ENCODE data around the gene SPATA4. TPM values are rescaled to one million over a fixed set of nuclear protein-coding genes. Genes with fewer than 3 reads are reported as not detected.

Gene SPATA4
- total RNA-seq, 4 donors from 2014 or later = 0.17 TPM; not detected in 3

DNA sequence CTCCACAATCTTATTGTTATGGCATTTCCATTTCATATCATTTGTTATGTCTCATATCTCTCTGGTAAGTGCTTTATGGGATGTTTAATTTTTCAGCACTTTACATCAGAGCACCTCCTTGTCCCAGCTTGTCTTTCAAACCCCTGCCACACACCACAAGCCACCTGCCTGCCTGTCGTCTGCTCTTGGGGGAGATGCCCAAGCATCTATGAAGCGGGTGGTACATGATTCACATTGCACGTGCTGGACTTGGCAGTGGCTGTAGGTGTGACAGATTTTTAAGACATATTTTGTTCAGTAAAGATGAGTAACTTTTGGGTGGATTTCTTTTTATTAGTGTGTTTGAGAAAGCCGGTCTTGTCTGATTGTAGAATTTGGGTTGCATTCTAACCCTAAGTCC, 14.2 kb upstream of the SPATA4 start:
- TF ChIP-seq, protein P1, sequence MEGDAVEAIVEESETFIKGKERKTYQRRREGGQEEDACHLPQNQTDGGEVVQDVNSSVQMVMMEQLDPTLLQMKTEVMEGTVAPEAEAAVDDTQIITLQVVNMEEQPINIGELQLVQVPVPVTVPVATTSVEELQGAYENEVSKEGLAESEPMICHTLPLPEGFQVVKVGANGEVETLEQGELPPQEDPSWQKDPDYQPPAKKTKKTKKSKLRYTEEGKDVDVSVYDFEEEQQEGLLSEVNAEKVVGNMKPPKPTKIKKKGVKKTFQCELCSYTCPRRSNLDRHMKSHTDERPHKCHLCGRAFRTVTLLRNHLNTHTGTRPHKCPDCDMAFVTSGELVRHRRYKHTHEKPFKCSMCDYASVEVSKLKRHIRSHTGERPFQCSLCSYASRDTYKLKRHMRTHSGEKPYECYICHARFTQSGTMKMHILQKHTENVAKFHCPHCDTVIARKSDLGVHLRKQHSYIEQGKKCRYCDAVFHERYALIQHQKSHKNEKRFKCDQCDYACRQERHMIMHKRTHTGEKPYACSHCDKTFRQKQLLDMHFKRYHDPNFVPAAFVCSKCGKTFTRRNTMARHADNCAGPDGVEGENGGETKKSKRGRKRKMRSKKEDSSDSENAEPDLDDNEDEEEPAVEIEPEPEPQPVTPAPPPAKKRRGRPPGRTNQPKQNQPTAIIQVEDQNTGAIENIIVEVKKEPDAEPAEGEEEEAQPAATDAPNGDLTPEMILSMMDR (IDR thresholded peaks at IDR 0.05; ENCODE audit: low read depth) = no peak

DNA sequence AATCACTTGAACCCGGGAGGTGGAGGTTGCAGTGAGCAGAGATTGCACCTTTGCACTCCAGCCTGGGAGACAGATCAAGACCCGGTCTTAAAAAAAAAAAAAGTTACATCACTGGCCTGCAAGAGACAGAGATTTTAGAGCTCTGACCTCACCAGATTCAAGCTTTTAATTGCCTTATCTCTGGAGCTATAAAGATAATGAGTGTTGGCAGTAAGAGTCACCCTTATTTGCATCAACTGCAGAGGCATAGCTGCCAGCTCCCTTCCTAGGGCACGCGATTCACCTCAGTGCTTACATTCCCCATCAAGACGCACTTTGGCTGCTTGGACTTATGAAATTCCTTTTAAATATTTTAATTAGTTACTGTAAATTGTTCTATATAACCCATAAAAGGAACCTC, 12.5 kb upstream of the SPATA4 start:
- TF ChIP-seq, protein P1 (IDR thresholded peaks at IDR 0.05; ENCODE audit: low read depth) = no peak

DNA sequence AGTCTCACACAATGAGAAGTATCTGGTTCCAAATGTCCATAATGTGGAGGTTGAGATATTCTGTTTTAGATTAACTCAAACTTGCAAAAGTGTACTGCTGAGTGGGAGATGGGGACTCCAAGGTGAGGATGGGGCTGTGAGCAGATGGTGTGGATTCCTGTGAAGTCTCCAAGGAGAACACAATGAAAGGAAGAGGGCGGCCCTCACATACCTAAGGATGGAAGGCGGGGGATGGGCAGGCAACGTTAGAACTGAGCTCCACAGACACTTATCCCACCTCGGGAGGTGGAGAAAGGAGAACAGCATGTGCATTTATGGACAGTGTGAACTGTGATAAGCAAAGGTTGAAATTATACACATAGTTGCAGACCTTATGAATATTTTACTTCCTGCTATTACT, 9.9 kb upstream of the SPATA4 start:
- TF ChIP-seq, protein P1 (IDR thresholded peaks at IDR 0.05; ENCODE audit: low read depth) = no peak

DNA sequence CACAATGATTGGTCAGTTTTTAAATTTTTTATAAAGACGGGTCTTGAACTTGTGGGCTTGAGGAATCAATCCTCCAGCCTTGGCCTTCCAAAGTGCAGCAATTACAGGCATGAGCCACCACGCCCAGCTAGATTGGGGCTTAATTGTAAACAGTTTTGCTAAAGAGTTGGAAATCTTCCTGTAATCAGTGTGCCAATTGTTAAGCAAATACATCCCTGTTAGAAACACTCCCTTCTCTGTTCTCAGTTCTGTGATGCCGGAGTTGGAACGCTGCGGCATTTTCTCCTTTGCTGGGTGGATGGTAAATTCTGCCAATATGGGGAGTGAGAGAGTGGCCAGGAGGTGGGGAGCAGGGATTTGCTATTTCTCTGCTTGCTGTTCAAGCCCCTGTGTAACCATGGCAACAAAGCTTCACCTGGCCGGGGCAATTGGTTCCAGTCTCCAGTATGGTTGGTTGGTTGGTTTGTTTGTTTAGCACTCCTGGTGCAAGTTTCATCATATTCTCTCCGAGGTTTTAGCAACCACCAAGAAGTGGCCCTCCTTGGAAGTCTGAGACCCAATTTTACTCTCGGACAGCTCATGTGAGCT, 3.0 kb upstream of the SPATA4 start:
- TF ChIP-seq, protein P1 (IDR thresholded peaks at IDR 0.05; ENCODE audit: low read depth) = no peak

DNA sequence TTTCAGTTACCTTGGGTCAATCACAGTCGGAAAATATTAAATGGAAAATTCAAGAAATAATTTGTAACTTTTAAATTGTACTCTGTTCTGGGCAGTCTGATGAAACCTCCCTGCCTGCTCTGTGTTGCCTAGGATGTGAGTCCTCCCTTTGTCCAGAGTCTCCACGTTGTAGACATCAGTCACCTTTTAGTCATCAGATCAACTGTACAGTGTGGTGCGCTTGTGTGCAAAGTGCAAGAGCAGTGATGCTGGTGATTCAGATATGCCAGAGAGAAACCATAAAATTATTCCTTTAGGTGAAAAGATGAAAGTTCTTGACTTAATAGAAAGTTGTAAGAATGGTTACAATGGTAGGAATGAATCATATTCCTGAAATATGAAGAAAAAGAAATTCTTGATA, 1.4 kb downstream of the SPATA4 start:
- TF ChIP-seq, protein P1 (IDR thresholded peaks at IDR 0.05; ENCODE audit: low read depth) = no peak

DNA sequence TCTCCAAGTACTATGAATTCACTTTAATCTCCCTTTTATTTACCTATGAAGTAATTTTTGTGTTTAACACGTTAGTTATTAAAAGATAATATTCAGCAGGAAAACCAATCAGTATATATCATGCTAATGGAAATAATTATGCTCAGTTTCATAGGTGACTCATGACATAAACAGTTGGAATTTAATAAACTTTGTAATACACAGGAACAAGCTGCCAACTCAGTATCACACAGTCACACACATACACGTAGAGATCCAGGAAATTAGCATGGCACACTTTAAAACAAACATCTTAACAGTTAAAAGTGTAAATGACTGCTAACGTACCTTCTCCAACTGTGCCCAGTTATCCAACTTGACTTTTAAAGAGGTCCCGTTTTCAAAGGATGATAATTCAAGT, 2.3 kb downstream of the SPATA4 start:
- TF ChIP-seq, protein P1 (IDR thresholded peaks at IDR 0.05; ENCODE audit: low read depth) = no peak

DNA sequence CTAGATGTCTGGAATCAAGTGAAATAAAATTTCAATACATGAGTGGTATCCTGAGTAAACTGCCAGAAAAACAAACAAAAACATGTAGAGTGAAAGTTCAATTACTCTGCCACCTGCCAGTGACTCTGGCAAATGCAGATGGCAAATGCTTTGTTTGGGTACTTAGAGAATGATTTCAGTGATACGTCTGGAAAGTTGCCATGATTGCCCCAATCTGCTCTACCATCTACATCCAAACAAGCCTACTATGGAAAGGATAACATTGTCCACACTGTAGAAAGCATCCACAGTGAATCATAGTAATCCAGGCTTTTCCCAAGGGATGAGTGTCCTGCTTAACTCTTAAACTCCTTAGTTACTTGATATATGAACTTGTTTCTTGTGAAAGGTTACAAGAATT, 3.4 kb downstream of the SPATA4 start:
- TF ChIP-seq, protein P1 (IDR thresholded peaks at IDR 0.05; ENCODE audit: low read depth) = no peak

All from subcutaneous adipose tissue (tissue), 4 donors.